GM12878 (cell line): ENCODE results near the gene UNC5B.

ENCODE experiments used
- CTCF ChIP-seq, 3 experiments: IDR thresholded peaks in 2 of 3; conservative IDR thresholded peaks in 1 of 3; 2 replicates each; pipeline ENCODE4 v1.5.1; 2011; ENCODE audit warnings: low read depth in 3 of 3, low read length in 3 of 3, mild to moderate bottlenecking in 3 of 3, control low read depth in 2 of 3, moderate library complexity in 2 of 3, inconsistent platforms in 1 of 3, mixed read lengths in 1 of 3; ENCODE audit not compliant: control insufficient read depth in 2 of 3, insufficient read depth in 1 of 3; ENCODE audit errors: extremely low read depth in 1 of 3
- EZH2 ChIP-seq: IDR thresholded peaks from 2 replicates; pipeline ENCODE4 v1.6.1; 2012; ENCODE audit warnings: low read depth, mild to moderate bottlenecking, control low read depth, inconsistent platforms, low read length, borderline replicate concordance; ENCODE audit not compliant: control insufficient read depth
- FOXM1 ChIP-seq: IDR thresholded peaks from 2 replicates; pipeline ENCODE4 v1.6.1; 2012; ENCODE audit warnings: low read depth, mild to moderate bottlenecking, inconsistent platforms, low read length, moderate library complexity
- LARP7 ChIP-seq: fragments of 450-650 bp; IDR thresholded peaks from 2 replicates; pipeline ENCODE4 v1.6.1; 2017; ENCODE audit warnings: mild to moderate bottlenecking
- MTA3 ChIP-seq: IDR thresholded peaks from 2 replicates; pipeline ENCODE4 v1.6.1; 2012; ENCODE audit warnings: low read length, inconsistent platforms, borderline replicate concordance
- POLR2A ChIP-seq: IDR thresholded peaks from 2 replicates; pipeline ENCODE4 v1.6.1; 2011; ENCODE audit warnings: low read depth, mild to moderate bottlenecking, low read length

- TF ChIP-seq CTCF (IDR thresholded peaks at IDR 0.05 in 2 of 3, conservative IDR thresholded peaks at IDR 0.05 in 1 of 3; ENCODE audit: control insufficient read depth in 2 of 3, extremely low read depth in 1 of 3, insufficient read depth in 1 of 3, low read depth in 3 of 3, low read length in 3 of 3) (no peak), LARP7 (no peak), FOXM1 (no peak), POLR2A (no peak), MTA3 (no peak), EZH2 (no peak)
Measured at GRCh38 chr10:71220689-71221540, 8.5 kb downstream of the UNC5B start.
